ENCODE measurements around the gene NIPAL3.
A peak's percentile ranks its signal among the peaks of the same experiment; 100 is the strongest.
"Not testable (repeated sequence)": the region's sequence is repeated elsewhere in the genome, so short reads cannot be mapped to it uniquely, and the experiment has no call there.

NIPAL3 gene

DNA sequence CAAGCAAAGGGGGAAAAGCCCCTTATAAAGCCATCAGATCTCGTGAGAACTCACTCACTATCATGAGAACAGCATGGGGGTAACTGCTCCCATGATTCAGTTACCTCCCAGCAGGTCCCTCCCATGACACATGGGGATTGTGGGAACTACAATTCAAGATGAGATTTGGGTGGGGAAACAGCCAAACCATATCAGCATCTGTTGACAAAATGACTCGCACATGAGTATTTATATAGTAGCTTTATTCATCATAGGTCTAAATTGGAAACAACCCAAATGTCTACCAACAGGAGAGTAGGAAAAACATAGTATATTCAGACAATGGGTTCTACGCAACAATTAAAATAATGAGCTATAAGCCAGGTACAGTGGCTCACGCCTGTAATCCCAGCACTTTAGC, 46.5 kb downstream of the NIPAL3 start:
- not testable (repeated sequence) for H3K4me3 ChIP-seq (ENCODE audit: low read depth, low read length); H3K36me3 ChIP-seq (ENCODE audit: control insufficient read depth, insufficient read depth, low read length); H3K27me3 ChIP-seq (ENCODE audit: control insufficient read depth, insufficient read depth, low read length); H3K9ac ChIP-seq (ENCODE audit: low read length); H3K27ac ChIP-seq (ENCODE audit: low read depth, low read length); H3K9me3 ChIP-seq (ENCODE audit: control insufficient read depth, insufficient read depth, low read depth, low read length)
- peaks cover 22% of the 10 kb centered on the region for H3K4me1 ChIP-seq (ENCODE audit: control insufficient read depth, insufficient read depth, low read length)

GRCh38 chr1:24463776-24464735, 48.5 kb downstream of the NIPAL3 start:
- Histone ChIP-seq H3K27ac (ENCODE audit: low read depth, low read length) (no peak overlapping the region), H3K4me3 (ENCODE audit: low read depth, low read length) (peak overlapping the region; percentile 40), H3K27me3 (ENCODE audit: control insufficient read depth, insufficient read depth, low read length) (no peaks in the 10 kb centered on the region), H3K9me3 (ENCODE audit: control insufficient read depth, insufficient read depth, low read depth, low read length) (no peaks in the 10 kb centered on the region), H3K4me1 (ENCODE audit: control insufficient read depth, insufficient read depth, low read length) (peaks cover 22% of the 10 kb centered on the region), H3K9ac (ENCODE audit: low read length) (no peak overlapping the region), H3K36me3 (ENCODE audit: control insufficient read depth, insufficient read depth, low read length) (no peaks in the 10 kb centered on the region)

DNA sequence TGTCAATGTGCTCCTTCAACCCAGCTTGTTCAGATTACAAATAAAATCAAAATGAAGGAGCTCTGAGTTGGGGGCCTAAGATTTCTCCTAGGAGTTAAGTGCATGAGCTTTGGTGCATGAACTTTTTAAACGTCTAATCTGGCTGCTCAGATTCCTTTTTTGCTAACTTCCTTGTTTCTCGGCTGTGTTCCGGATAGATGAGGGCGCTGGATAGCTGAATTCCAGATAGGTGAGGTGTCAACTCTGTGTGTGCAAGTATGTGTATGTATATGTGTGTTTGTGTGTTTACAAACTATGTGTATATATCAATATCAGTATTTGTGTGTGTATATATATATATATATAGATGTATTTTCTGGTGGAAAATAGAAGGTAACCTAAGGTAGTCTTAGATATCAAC, 49.5 kb downstream of the NIPAL3 start:
- Histone ChIP-seq H3K36me3 (ENCODE audit: control insufficient read depth, insufficient read depth, low read length) (no peaks in the 10 kb centered on the region), H3K27ac (ENCODE audit: low read depth, low read length) (no peak overlapping the region), H3K9me3 (ENCODE audit: control insufficient read depth, insufficient read depth, low read depth, low read length) (0 out of 2 replicates have a peak, but pooled peaks cover 2% of the 10 kb centered on the region), H3K27me3 (ENCODE audit: control insufficient read depth, insufficient read depth, low read length) (no peaks in the 10 kb centered on the region), H3K9ac (ENCODE audit: low read length) (no peak overlapping the region), H3K4me3 (ENCODE audit: low read depth, low read length) (no peak overlapping the region), H3K4me1 (ENCODE audit: control insufficient read depth, insufficient read depth, low read length) (peaks cover 22% of the 10 kb centered on the region)

DNA sequence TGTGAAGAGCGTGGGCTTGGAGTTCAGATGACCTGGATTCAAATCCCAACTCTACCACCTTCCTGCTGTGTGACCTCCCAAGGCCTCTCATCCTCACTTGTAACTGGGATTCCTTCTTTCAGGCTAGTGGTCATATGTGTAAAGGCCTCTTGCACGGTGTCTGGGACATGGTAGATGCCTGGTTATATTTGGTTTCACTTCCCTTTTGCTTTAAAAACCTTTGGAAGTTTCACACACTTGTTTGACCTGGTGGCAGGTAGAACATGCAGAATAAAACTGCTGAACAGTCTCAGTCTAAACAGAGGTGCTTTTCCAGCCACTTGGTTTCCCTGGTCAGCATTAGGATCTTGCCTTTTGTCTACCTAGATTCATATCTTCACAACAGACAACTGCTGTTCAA, 50.0 kb downstream of the NIPAL3 start:
- no peak overlapping the region for H3K4me3 ChIP-seq (ENCODE audit: low read depth, low read length)
- H3K27ac ChIP-seq (ENCODE audit: low read depth, low read length), result no peak overlapping the region
- peaks cover 5% of the 10 kb centered on the region; the same call in 1 of the 2 replicates for H3K9me3 ChIP-seq (ENCODE audit: control insufficient read depth, insufficient read depth, low read depth, low read length)
- H3K27me3 ChIP-seq (ENCODE audit: control insufficient read depth, insufficient read depth, low read length), result no peaks in the 10 kb centered on the region
- H3K4me1 ChIP-seq (ENCODE audit: control insufficient read depth, insufficient read depth, low read length), result peaks cover 22% of the 10 kb centered on the region
- no peaks in the 10 kb centered on the region for H3K36me3 ChIP-seq (ENCODE audit: control insufficient read depth, insufficient read depth, low read length)
- H3K9ac ChIP-seq (ENCODE audit: low read length), result no peak overlapping the region

GRCh38 chr1:24468685-24469316, 53.2 kb downstream of the NIPAL3 start:
- Histone ChIP-seq H3K9ac (ENCODE audit: low read length) (no peak overlapping the region), H3K9me3 (ENCODE audit: control insufficient read depth, insufficient read depth, low read depth, low read length) (peaks cover 5% of the 10 kb centered on the region; the same call in 1 of the 2 replicates), H3K36me3 (ENCODE audit: control insufficient read depth, insufficient read depth, low read length) (no peaks in the 10 kb centered on the region), H3K4me1 (ENCODE audit: control insufficient read depth, insufficient read depth, low read length) (peaks cover 18% of the 10 kb centered on the region), H3K27me3 (ENCODE audit: control insufficient read depth, insufficient read depth, low read length) (no peaks in the 10 kb centered on the region), H3K27ac (ENCODE audit: low read depth, low read length) (no peak overlapping the region), H3K4me3 (ENCODE audit: low read depth, low read length) (no peak overlapping the region)

DNA sequence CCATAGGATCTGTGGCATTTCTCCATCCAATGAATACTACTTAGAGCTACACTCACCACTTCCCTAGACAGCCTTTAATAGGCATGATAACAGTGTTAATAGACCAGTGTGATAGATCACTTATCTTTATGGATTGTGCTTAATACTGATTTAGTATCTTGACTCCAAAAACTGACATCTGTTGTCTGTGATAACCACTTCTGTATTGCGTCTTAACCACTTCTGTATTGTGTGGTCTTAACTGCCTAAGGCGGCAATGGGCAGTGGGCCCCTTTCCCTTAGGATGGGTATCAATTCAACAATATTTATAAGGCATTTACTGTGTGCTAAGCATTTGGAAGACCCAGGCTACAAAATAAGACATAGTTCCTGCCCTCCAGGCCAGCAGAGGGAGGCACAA, 55.0 kb downstream of the NIPAL3 start:
- Histone ChIP-seq H3K4me1 (ENCODE audit: control insufficient read depth, insufficient read depth, low read length) (peaks cover 1% of the 10 kb centered on the region), H3K36me3 (ENCODE audit: control insufficient read depth, insufficient read depth, low read length) (no peaks in the 10 kb centered on the region), H3K27ac (ENCODE audit: low read depth, low read length) (no peak overlapping the region), H3K9ac (ENCODE audit: low read length) (no peak overlapping the region), H3K9me3 (ENCODE audit: control insufficient read depth, insufficient read depth, low read depth, low read length) (peaks cover 5% of the 10 kb centered on the region; the same call in 1 of the 2 replicates), H3K4me3 (ENCODE audit: low read depth, low read length) (no peak overlapping the region), H3K27me3 (ENCODE audit: control insufficient read depth, insufficient read depth, low read length) (no peaks in the 10 kb centered on the region)

- Histone ChIP-seq H3K9me3 (ENCODE audit: control insufficient read depth, insufficient read depth, low read depth, low read length) (peaks cover 5% of the 10 kb centered on the region; the same call in 1 of the 2 replicates), H3K36me3 (ENCODE audit: control insufficient read depth, insufficient read depth, low read length) (no peaks in the 10 kb centered on the region), H3K27me3 (ENCODE audit: control insufficient read depth, insufficient read depth, low read length) (no peaks in the 10 kb centered on the region), H3K4me1 (ENCODE audit: control insufficient read depth, insufficient read depth, low read length) (no peaks in the 10 kb centered on the region), H3K9ac (ENCODE audit: low read length) (no peak overlapping the region), H3K27ac (ENCODE audit: low read depth, low read length) (no peak overlapping the region), H3K4me3 (ENCODE audit: low read depth, low read length) (no peak overlapping the region)
These were observed 57.1 kb downstream of the NIPAL3 start for GRCh38 chr1:24472527-24473251.

DNA sequence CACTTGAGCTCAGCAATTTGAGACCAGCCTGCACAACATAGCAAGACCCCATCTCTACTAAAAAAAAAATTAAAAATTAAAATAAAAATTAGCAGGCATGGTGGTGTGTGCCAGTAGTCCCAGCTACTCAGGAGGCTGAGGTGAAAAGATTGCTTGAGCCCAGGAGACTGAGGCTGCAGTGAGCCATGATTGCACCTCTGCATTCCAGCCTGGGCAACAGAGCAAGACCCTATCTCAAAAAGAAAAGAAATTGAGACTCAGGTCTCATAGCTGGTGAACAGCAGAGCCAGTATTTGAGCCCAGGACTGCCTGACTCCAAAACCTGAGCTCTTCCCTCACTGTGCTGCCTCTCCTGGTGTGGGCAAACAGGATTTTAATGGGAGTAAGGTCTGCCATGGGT, 58.6 kb downstream of the NIPAL3 start:
- H3K27ac ChIP-seq (ENCODE audit: low read depth, low read length), result no peak overlapping the region
- H3K27me3 ChIP-seq (ENCODE audit: control insufficient read depth, insufficient read depth, low read length), result no peaks in the 10 kb centered on the region

GRCh38 chr1:24475700-24476099, 60.1 kb downstream of the NIPAL3 start:
- no peak overlapping the region for H3K27ac ChIP-seq (ENCODE audit: low read depth, low read length)
- no peaks in the 10 kb centered on the region for H3K4me1 ChIP-seq (ENCODE audit: control insufficient read depth, insufficient read depth, low read length)
- no peaks in the 10 kb centered on the region for H3K27me3 ChIP-seq (ENCODE audit: control insufficient read depth, insufficient read depth, low read length)
- H3K9ac ChIP-seq (ENCODE audit: low read length), result no peak overlapping the region
- H3K36me3 ChIP-seq (ENCODE audit: control insufficient read depth, insufficient read depth, low read length), result no peaks in the 10 kb centered on the region
- no peak overlapping the region for H3K4me3 ChIP-seq (ENCODE audit: low read depth, low read length)
- no peaks in the 10 kb centered on the region for H3K9me3 ChIP-seq (ENCODE audit: control insufficient read depth, insufficient read depth, low read depth, low read length)

More for the DNA sequence above, 58.6 kb downstream of the NIPAL3 start:
- H3K4me1 ChIP-seq (ENCODE audit: control insufficient read depth, insufficient read depth, low read length), result no peaks in the 10 kb centered on the region
- no peaks in the 10 kb centered on the region for H3K36me3 ChIP-seq (ENCODE audit: control insufficient read depth, insufficient read depth, low read length)
- no peak overlapping the region for H3K4me3 ChIP-seq (ENCODE audit: low read depth, low read length)
- no peak overlapping the region for H3K9ac ChIP-seq (ENCODE audit: low read length)
- H3K9me3 ChIP-seq (ENCODE audit: control insufficient read depth, insufficient read depth, low read depth, low read length), result peaks cover 5% of the 10 kb centered on the region; the same call in 1 of the 2 replicates

DNA sequence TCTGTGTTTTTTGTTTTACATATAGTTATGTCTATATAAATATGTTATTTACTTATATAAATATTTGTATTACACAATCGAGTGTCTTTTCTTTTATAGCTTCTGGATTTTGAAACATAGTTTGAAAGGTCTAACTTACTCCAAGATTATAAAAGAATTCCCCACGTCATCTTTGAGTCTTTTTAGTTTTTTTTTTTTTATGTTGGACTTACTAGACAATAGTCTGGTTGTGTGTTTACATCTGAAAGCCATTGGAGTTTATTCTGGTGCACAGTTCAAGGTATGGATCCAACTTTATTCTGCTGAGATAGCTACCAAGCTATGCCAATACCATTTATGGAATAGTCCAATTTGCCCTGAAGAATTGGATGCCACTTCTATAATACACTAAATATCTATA, 61.0 kb downstream of the NIPAL3 start:
- peaks cover 7% of the 10 kb centered on the region for H3K4me1 ChIP-seq (ENCODE audit: control insufficient read depth, insufficient read depth, low read length)
- H3K27ac ChIP-seq (ENCODE audit: low read depth, low read length), result no peak overlapping the region
- no peak overlapping the region for H3K9ac ChIP-seq (ENCODE audit: low read length)
- H3K9me3 ChIP-seq (ENCODE audit: control insufficient read depth, insufficient read depth, low read depth, low read length), result no peaks in the 10 kb centered on the region
- H3K27me3 ChIP-seq (ENCODE audit: control insufficient read depth, insufficient read depth, low read length), result no peaks in the 10 kb centered on the region
- H3K4me3 ChIP-seq (ENCODE audit: low read depth, low read length), result no peak overlapping the region
- no peaks in the 10 kb centered on the region for H3K36me3 ChIP-seq (ENCODE audit: control insufficient read depth, insufficient read depth, low read length)

Measured in HUES6 (cell line).